Measurements from ENCODE around the gene TRPC4. TPM values are rescaled to one million over a fixed set of nuclear protein-coding genes. Genes with fewer than 3 reads are reported as not detected.
"Not testable (repeated sequence)": the region's sequence is repeated elsewhere in the genome, so short reads cannot be mapped to it uniquely, and the experiment has no call there.

Gene TRPC4
- polyA plus RNA-seq, 12 donors = 0.62 to 2.4 (median 1.1) TPM; not detected in 2

DNA sequence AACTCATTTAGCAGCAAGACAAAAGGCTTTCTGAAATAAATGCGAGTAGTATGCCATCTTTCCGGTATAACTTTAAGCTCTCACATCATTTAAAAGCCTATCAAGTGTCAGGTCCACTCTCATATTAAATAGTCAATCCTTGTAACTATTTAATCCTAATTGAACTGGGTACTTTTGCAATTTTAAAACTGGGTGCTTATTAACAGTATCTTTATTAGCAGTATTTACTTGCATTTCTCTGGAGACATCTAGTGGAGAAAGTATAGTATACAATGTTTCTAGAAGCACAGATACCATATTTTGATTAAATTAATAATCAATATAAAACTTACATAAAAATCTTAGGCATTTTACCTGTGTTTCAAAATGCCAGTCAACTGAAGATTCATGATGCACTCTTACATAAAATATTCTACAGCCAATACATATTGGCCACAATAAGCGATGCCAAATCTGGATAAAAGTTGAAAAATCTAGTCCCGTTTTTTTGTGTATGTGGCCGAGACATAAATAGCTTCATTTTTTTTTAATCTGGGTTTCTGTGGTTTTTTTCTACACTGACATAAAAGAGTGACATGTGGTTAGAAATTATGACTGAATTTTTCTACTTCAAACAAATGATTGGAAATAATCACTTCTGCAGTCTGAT, 266.7 kb downstream of the TRPC4 start:
- no peak for DNase-seq

DNA sequence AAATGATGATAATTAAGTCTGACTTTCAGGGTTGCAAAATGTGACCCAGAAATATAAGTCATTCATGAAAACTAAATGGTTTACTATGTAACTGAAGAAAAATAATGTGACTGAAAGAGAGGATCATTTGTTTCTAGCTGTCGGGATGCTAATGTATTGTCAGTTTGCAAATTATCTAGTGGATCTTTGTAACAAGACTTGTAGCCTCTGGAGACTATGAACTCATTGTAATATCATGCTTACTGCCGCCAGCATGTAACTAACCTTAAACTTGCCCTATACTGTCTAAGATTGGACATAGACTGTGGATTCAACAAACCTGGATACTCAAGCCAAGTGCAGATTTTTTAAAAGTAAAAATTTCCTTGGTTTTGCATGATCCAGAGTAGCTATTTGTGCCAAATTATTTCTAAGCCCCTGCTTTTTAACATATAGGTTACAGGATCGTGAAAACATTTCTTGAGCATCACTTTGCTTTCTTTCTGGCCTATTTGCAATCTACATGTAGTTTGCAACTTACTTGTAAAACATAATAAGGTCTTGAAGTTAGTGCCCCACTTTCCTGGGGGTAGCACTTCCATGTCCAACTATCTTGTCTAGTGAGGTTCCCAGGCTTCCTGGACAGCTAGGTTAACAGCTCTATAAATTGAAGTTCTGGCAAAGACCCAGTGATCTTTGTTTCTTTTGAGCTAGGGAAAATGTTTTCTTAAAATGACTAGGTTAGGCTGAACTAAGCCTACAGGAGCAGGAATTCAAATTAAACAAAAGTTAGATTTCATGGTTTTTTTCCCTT, 267.7 kb downstream of the TRPC4 start:
- DNase-seq = no peak

DNA sequence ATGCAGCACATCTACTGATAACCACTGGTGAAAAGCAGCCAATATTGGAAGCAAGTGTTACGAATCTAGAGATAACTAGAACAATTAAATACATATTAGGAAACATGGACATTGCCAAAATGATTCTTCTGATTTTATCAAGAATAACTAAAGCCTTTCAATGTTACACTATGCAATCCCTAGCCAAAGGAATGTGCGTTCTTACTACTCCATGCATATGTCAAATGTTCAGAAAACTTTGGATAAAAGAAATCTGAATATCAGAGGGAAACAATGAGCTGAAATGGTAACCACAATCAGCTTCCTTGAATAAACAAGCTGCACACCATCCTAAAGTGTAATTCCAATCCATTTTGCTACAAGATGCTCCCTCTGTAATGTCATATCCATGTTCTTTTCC, 270.1 kb downstream of the TRPC4 start:
- DNase-seq = no peak

DNA sequence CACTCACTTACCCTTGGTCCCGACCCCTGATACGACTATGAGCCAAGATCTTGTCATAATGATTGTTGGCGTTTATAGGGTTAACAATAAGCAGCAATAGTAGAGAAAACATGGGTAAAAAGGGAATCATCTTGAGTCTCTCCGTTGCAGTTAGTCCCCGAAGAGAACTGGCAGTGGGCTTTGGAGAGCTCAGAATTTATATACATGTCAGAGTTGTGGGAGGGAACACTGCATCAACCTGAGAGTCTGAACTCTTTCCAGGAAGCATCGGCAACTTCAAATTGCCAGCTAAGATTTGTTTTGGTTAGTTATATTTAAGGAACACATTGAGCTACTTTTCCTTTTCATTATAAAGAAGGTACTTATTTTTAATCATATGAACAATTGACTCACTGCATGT, 271.0 kb downstream of the TRPC4 start, which contains the start of gene POSTN:
Gene POSTN, minus strand, starts transcription at position 172 of the 400 bp plus-strand sequence. Its CDS starts 42 bp downstream, at position 130.
- peak; percentile 95 for DNase-seq

DNA sequence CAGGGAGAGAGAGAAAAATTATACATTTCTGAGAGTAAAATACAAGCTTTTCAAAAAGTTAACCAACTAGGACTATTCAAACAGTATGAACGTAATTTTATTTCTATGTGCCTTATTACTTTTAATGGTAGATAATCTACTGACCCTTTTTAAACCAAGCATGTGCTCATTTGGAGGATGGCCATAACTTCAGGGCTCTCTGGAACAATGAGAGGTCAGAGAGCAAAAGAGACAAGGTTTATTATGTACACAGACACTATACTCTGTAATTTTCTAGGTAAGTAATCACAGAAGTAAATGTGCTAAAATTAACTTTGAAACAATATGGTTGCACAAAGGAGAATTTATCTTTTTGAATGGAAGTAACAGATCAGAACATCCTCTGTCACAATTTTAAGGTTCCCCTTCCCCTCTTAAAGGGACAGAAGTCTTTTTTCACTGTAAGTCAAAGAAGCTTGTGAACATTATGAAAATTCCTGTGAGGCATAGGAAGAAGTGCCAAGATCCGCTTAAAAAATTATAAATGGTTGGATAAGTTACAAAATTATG, 272.0 kb downstream of the TRPC4 start:
- DNase-seq = no peak

GRCh38 chr13:37596805-37597204, 272.8 kb downstream of the TRPC4 start:
- no peak for DNase-seq

GRCh38 chr13:37595162-37595561, 274.4 kb downstream of the TRPC4 start:
- no peak for DNase-seq

DNA sequence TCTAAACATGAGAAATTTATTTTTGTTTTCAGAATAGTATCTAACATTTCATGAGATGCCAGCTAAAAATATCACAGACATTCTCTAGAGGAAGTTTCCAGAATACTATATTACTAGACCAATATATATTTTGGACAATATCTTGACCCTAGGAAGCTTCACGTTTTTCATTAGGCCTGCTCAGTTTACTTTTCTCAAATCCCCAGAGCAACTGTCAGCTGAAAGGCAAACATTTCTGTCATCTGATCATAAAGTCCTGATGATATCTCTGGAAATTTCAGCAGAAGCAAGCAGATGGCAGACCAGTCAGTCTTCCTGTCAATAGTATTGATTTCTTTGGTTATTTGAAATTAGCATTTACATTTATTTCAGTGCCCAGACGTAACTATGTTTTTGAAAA, 275.0 kb downstream of the TRPC4 start:
- peak; percentile 54 for DNase-seq

GRCh38 chr13:37589381-37589780, 280.2 kb downstream of the TRPC4 start:
- DNase-seq = not testable (repeated sequence)

DNA sequence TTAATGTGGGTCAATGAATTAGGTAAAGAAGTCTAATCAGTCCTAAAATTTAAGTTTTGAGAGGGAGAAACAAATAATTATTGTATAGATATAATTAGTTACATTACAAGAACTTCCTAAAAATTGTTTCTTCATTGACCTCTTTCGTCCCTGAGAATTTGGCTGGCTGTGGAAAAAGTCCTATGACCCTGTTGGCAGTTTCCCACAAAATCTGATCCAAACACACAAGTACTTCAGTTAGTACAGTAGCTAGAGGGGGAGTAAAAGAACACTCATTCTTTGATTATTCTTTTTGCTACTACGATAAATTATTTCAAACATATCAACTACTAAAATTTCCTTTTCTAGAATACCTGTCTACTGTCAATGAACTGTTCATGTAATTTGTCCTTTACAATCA, 282.3 kb downstream of the TRPC4 start:
- no peak for DNase-seq
